ENCODE data around the gene GALNT5. TPM values are rescaled to one million over a fixed set of nuclear protein-coding genes. Genes with fewer than 3 reads are reported as not detected.

Gene GALNT5
- total RNA-seq, 1 experiment from 2014 or later = not detected

DNA sequence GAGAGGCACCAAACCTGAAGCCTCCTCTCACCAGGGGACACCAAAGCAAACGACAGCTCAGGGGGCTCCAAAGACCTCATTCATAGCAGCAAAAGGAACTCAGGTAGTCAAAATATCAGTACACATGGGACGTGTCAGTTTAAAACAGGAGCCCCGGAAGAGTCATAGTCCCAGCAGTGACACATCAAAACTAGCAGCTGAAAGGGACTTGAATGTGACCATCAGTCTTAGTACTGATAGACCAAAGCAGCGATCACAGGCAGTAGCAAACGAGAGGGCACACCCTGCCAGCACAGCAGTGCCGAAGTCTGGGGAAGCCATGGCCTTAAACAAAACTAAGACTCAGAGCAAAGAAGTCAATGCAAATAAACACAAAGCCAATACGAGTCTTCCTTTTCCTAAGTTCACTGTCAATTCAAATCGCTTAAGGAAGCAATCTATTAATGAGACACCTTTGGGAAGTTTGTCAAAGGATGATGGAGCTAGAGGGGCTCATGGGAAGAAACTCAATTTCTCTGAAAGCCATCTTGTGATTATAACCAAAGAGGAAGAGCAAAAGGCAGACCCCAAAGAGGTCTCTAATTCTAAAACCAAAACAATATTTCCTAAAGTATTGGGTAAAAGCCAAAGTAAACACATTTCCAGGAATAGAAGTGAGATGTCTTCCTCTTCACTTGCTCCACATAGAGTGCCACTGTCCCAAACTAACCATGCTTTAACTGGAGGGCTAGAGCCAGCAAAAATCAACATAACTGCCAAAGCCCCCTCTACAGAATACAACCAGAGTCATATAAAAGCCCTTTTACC lies 1.2 kb downstream of the GALNT5 start:
- Histone ChIP-seq H3K27ac (ENCODE audit: low read depth, low read length, poor library complexity, severe bottlenecking) (no peak overlapping the region), H3K36me3 (ENCODE audit: insufficient read depth, low read length, poor library complexity, severe bottlenecking) (no peaks in the 10 kb centered on the region), H3K4me1 (ENCODE audit: insufficient read depth, low read length, poor library complexity, severe bottlenecking) (no peaks in the 10 kb centered on the region), H3K4me3 (ENCODE audit: low read depth, low read length, poor library complexity, severe bottlenecking) (no peak overlapping the region), H3K27me3 (replicated peaks; ENCODE audit: insufficient read depth, low read depth, low read length, poor library complexity) (no peaks in the 10 kb centered on the region), H3K9me3 (ENCODE audit: low read depth, low read length, poor library complexity, severe bottlenecking) (no peaks in the 10 kb centered on the region)
- BruUV-seq (replicated peaks) = no TSS peak
- no peak for TF ChIP-seq EZH2 (IDR thresholded peaks at IDR 0.05; ENCODE audit: borderline replicate concordance, low read depth, low read length, poor library complexity, severe bottlenecking)
- TF ChIP-seq, protein P1, sequence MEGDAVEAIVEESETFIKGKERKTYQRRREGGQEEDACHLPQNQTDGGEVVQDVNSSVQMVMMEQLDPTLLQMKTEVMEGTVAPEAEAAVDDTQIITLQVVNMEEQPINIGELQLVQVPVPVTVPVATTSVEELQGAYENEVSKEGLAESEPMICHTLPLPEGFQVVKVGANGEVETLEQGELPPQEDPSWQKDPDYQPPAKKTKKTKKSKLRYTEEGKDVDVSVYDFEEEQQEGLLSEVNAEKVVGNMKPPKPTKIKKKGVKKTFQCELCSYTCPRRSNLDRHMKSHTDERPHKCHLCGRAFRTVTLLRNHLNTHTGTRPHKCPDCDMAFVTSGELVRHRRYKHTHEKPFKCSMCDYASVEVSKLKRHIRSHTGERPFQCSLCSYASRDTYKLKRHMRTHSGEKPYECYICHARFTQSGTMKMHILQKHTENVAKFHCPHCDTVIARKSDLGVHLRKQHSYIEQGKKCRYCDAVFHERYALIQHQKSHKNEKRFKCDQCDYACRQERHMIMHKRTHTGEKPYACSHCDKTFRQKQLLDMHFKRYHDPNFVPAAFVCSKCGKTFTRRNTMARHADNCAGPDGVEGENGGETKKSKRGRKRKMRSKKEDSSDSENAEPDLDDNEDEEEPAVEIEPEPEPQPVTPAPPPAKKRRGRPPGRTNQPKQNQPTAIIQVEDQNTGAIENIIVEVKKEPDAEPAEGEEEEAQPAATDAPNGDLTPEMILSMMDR (conservative IDR thresholded peaks at IDR 0.05; ENCODE audit: low read depth, low read length) = no peak
- intact Hi-C loops (cut with micrococcal nuclease; ENCODE audit: unreplicated experiment) = no loop called here
- ChIA-PET POLR2A (ENCODE audit: low non-redundant PET) (no interaction called here), CTCF (no interaction called here)
- DNase-seq (ENCODE audit: low spot score) = no peak

DNA sequence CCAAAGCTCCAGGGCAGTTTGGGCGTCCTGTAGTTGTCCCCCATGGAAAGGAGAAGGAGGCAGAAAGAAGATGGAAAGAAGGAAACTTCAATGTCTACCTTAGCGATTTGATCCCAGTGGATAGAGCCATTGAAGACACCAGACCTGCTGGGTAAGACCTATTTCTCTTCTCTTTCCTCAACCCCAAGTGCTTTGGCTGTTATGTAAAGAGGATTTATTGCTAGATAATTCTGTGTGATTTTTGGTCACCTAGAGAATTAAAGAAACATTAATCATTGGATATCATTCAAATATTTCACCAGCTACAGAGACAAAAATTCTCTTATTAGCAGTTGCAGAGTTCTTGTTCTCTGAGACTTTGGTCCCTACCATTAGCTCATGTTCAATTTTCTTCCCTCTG lies 1.9 kb downstream of the GALNT5 start:
- no TSS peak for BruUV-seq (replicated peaks)
- POLR2A ChIA-PET (ENCODE audit: low non-redundant PET) = no interaction called here
- H3K9me3 ChIP-seq (ENCODE audit: low read depth, low read length, poor library complexity, severe bottlenecking) = no peaks in the 10 kb centered on the region
- CTCF ChIA-PET = no interaction called here
- H3K27me3 ChIP-seq (replicated peaks; ENCODE audit: insufficient read depth, low read depth, low read length, poor library complexity) = no peaks in the 10 kb centered on the region
- H3K4me1 ChIP-seq (ENCODE audit: insufficient read depth, low read length, poor library complexity, severe bottlenecking) = no peaks in the 10 kb centered on the region
- no peaks in the 10 kb centered on the region for H3K36me3 ChIP-seq (ENCODE audit: insufficient read depth, low read length, poor library complexity, severe bottlenecking)
- H3K27ac ChIP-seq (ENCODE audit: low read depth, low read length, poor library complexity, severe bottlenecking) = no peak overlapping the region
- H3K4me3 ChIP-seq (ENCODE audit: low read depth, low read length, poor library complexity, severe bottlenecking) = no peak overlapping the region
- no peak for DNase-seq (ENCODE audit: low spot score)
- intact Hi-C loops (cut with micrococcal nuclease; ENCODE audit: unreplicated experiment) = no loop called here
- no peak for TF ChIP-seq EZH2 (IDR thresholded peaks at IDR 0.05; ENCODE audit: borderline replicate concordance, low read depth, low read length, poor library complexity, severe bottlenecking)
- TF ChIP-seq, protein P1 (conservative IDR thresholded peaks at IDR 0.05; ENCODE audit: low read depth, low read length) = no peak

DNA sequence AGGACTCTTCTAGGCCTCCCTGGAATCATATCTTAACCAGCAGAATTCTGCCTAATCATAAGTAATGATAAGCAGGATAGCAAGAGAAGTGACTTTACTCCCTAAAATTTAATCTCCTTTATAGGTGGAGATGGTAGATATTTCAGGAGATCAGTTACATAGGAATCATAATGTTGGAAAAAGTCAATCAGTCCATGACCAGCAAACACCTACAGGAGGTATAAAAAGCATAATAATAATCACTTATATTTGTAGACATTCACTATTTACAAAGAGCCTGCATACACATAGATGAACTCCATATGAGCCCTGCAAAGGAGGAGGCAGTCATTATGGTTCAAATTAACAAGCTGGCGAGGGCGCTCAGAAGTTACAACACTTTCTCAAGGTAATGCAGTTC lies 2.5 kb downstream of the GALNT5 start:
- no peak for DNase-seq (ENCODE audit: low spot score)
- no peaks in the 10 kb centered on the region for H3K27me3 ChIP-seq (replicated peaks; ENCODE audit: insufficient read depth, low read depth, low read length, poor library complexity)
- H3K4me1 ChIP-seq (ENCODE audit: insufficient read depth, low read length, poor library complexity, severe bottlenecking) = no peaks in the 10 kb centered on the region
- H3K4me3 ChIP-seq (ENCODE audit: low read depth, low read length, poor library complexity, severe bottlenecking) = no peak overlapping the region
- H3K9me3 ChIP-seq (ENCODE audit: low read depth, low read length, poor library complexity, severe bottlenecking) = no peaks in the 10 kb centered on the region
- no peak overlapping the region for H3K27ac ChIP-seq (ENCODE audit: low read depth, low read length, poor library complexity, severe bottlenecking)
- ChIA-PET POLR2A (ENCODE audit: low non-redundant PET) (no interaction called here), CTCF (no interaction called here)
- intact Hi-C loops (cut with micrococcal nuclease; ENCODE audit: unreplicated experiment) = no loop called here
- no TSS peak for BruUV-seq (replicated peaks)
- no peak for TF ChIP-seq EZH2 (IDR thresholded peaks at IDR 0.05; ENCODE audit: borderline replicate concordance, low read depth, low read length, poor library complexity, severe bottlenecking)
- TF ChIP-seq, protein P1 (conservative IDR thresholded peaks at IDR 0.05; ENCODE audit: low read depth, low read length) = no peak
- no peaks in the 10 kb centered on the region for H3K36me3 ChIP-seq (ENCODE audit: insufficient read depth, low read length, poor library complexity, severe bottlenecking)

Measured in A673 (cell line).